Muscle of leg (tissue), 16 donors: ENCODE results near the gene CYTH1. TPM values are rescaled to one million over a fixed set of nuclear protein-coding genes. Genes with fewer than 3 reads are reported as not detected.
A peak's percentile ranks its signal among the peaks of the same experiment; 100 is the strongest.

Source experiments
- DNase-seq: peaks from one replicate; pipeline ENCODE4 v3.0.0; 2013
- H3K27ac ChIP-seq: one replicate; pipeline ENCODE4 v1.5.1; 2013; ENCODE audit warnings: mild to moderate bottlenecking, low read length, control low read depth
- H3K27me3 ChIP-seq: one replicate; pipeline ENCODE4 v1.6.1; 2013; ENCODE audit warnings: low read length; ENCODE audit not compliant: control insufficient read depth, insufficient read depth
- H3K36me3 ChIP-seq: one replicate; pipeline ENCODE4 v1.6.1; 2013; ENCODE audit warnings: low read length; ENCODE audit not compliant: control insufficient read depth, insufficient read depth
- H3K4me1 ChIP-seq: one replicate; pipeline ENCODE4 v1.6.1; 2013; ENCODE audit warnings: low read length; ENCODE audit not compliant: control insufficient read depth, insufficient read depth
- H3K4me3 ChIP-seq: one replicate; pipeline ENCODE4 v1.5.1; 2013; ENCODE audit warnings: low read length, control low read depth
- H3K9me3 ChIP-seq: replicated peaks from 2 replicates; pipeline ENCODE4 v1.6.1; 2013; ENCODE audit warnings: low read depth, low read length; ENCODE audit not compliant: control insufficient read depth
- WGBS: methylation state at CpG from one replicate; pipeline ENCODE4 v1.1.5; 2013; ENCODE audit warnings: missing lambda C conversion rate; ENCODE audit not compliant: insufficient coverage; 5-methylcytosine and 5-hydroxymethylcytosine counted together
- long read RNA-seq, 11 donors: transcript quantifications; one replicate each; lab custom pipeline, GENCODE V29; 2026
- polyA plus RNA-seq, 8 donors: library from polyadenylated mRNA; unstranded; fragments of 120-200 nt; gene quantifications; one replicate each; pipeline versions ENCODE4 v1.2.1 to v1.2.3, GENCODE V29; 2013; ENCODE audit warnings: inconsistent platforms in 1 of 8, low replicate concordance in 1 of 8; ENCODE audit not compliant: insufficient read length in 8 of 8, insufficient read depth in 1 of 8
- total RNA-seq: library from RNA; stranded (reverse); fragments of 120-200 nt; gene quantifications from one replicate; pipeline ENCODE4 v1.2.4, GENCODE V29; 2013

The CYTH1 gene, protein sequence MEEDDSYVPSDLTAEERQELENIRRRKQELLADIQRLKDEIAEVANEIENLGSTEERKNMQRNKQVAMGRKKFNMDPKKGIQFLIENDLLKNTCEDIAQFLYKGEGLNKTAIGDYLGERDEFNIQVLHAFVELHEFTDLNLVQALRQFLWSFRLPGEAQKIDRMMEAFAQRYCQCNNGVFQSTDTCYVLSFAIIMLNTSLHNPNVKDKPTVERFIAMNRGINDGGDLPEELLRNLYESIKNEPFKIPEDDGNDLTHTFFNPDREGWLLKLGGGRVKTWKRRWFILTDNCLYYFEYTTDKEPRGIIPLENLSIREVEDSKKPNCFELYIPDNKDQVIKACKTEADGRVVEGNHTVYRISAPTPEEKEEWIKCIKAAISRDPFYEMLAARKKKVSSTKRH
- total RNA-seq (17.3 TPM), polyA plus RNA-seq (10 to 100 TPM; 20.1 to 26.9 (median 21.5) TPM)
- long read RNA-seq, donor 1, full-length matches to known transcripts: 4 of 4 reads
- long read RNA-seq, donor 1, partial matches to known transcripts: 0 of 4 reads
- long read RNA-seq, donor 1, other reads (novel, unspliced or antisense): 0 of 4 reads
- long read RNA-seq, donor 2, full-length matches to known transcripts: 2 of 2 reads
- long read RNA-seq, donor 2, partial matches to known transcripts: 0 of 2 reads
- long read RNA-seq, donor 2, other reads (novel, unspliced or antisense): 0 of 2 reads
- long read RNA-seq, donor 3, full-length matches to known transcripts: 20 of 20 reads
- long read RNA-seq, donor 3, partial matches to known transcripts: 0 of 20 reads
- long read RNA-seq, donor 3, other reads (novel, unspliced or antisense): 0 of 20 reads
- long read RNA-seq, donor 4, full-length matches to known transcripts: 7 of 7 reads
- long read RNA-seq, donor 4, partial matches to known transcripts: 0 of 7 reads
- long read RNA-seq, donor 4, other reads (novel, unspliced or antisense): 0 of 7 reads
- long read RNA-seq, donor 5, full-length matches to known transcripts: 16 of 21 reads
- long read RNA-seq, donor 5, partial matches to known transcripts: 5 of 21 reads
- long read RNA-seq, donor 5, other reads (novel, unspliced or antisense): 0 of 21 reads
- long read RNA-seq, donor 6, full-length matches to known transcripts: 24 of 32 reads
- long read RNA-seq, donor 6, partial matches to known transcripts: 8 of 32 reads
- long read RNA-seq, donor 6, other reads (novel, unspliced or antisense): 0 of 32 reads
- long read RNA-seq, donor 7, full-length matches to known transcripts: 8 of 8 reads
- long read RNA-seq, donor 7, partial matches to known transcripts: 0 of 8 reads
- long read RNA-seq, donor 7, other reads (novel, unspliced or antisense): 0 of 8 reads
- long read RNA-seq, donor 8, full-length matches to known transcripts: 5 of 5 reads
- long read RNA-seq, donor 8, partial matches to known transcripts: 0 of 5 reads
- long read RNA-seq, donor 8, other reads (novel, unspliced or antisense): 0 of 5 reads
- long read RNA-seq, donor 9, full-length matches to known transcripts: 2 of 2 reads
- long read RNA-seq, donor 9, partial matches to known transcripts: 0 of 2 reads
- long read RNA-seq, donor 9, other reads (novel, unspliced or antisense): 0 of 2 reads
- long read RNA-seq, donor 10, full-length matches to known transcripts: 10 of 15 reads
- long read RNA-seq, donor 10, partial matches to known transcripts: 5 of 15 reads
- long read RNA-seq, donor 10, other reads (novel, unspliced or antisense): 0 of 15 reads
- long read RNA-seq, donor 11, full-length matches to known transcripts: 5 of 5 reads
- long read RNA-seq, donor 11, partial matches to known transcripts: 0 of 5 reads
- long read RNA-seq, donor 11, other reads (novel, unspliced or antisense): 0 of 5 reads

DNA sequence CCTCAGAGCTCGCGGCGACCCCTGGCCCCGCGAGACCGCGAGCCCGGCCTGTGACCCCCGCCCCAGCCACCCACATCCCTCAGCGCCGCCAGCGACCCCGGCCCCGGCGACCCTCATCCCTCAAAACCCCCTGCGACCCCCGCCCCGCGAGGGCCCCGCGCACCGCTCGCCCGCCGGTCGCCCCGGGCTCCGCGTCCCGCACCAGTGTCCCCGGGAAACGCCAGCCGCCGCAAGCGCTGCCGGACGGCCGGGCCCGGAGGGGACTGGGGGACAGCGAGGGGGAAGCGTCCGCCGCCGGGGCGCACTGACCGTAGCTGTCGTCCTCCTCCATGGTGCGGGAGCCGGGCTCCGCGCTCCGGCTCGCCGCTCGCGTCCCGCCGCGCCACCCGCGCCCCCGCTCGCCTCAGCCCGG, at the start of gene CYTH1:
Gene CYTH1 (minus strand): TSS at position 381 of the 412 bp plus-strand sequence. CDS start 50 bp downstream, at position 331.
- Histone ChIP-seq H3K27ac (peak within 1 kb of the TSS; percentile 86), H3K4me3 (peak within 1 kb of the TSS; percentile 73), H3K27me3 (no peaks in the 10 kb centered on the region), H3K4me1 (peaks cover 16% of the 10 kb centered on the region), H3K9me3 (no peaks in the 10 kb centered on the region), H3K36me3 (no peaks in the 10 kb centered on the region)
- no peak for DNase-seq
- WGBS: 0% methylated on average over 54 of the region's 64 CpGs

DNA sequence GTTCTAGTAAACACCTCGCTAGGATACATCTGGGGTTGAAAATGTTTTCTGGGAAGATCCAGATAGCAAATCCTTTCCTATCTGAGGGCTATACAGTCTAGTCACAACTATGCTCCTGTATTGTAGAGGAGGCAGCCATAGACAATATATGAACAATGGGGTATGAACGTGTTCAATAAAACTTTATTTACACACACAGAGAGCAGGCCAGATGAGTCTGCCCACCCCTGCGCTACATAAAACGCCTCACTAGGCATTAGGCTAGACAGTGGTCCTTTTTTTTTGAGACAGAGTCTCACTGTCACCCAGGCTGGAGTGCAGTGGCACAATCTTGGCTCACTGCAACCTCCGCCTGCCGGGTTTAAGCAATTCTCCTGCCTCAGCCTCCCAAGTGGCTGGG, 47.4 kb upstream of the CYTH1 start:
- WGBS: 87% methylated on average over 3 of the region's 6 CpGs
- no peak for DNase-seq
- Histone ChIP-seq H3K27ac (no peak overlapping the region), H3K9me3 (no peaks in the 10 kb centered on the region), H3K27me3 (no peaks in the 10 kb centered on the region), H3K36me3 (peaks cover 78% of the 10 kb centered on the region), H3K4me1 (peaks cover 3% of the 10 kb centered on the region), H3K4me3 (no peak overlapping the region)

DNA sequence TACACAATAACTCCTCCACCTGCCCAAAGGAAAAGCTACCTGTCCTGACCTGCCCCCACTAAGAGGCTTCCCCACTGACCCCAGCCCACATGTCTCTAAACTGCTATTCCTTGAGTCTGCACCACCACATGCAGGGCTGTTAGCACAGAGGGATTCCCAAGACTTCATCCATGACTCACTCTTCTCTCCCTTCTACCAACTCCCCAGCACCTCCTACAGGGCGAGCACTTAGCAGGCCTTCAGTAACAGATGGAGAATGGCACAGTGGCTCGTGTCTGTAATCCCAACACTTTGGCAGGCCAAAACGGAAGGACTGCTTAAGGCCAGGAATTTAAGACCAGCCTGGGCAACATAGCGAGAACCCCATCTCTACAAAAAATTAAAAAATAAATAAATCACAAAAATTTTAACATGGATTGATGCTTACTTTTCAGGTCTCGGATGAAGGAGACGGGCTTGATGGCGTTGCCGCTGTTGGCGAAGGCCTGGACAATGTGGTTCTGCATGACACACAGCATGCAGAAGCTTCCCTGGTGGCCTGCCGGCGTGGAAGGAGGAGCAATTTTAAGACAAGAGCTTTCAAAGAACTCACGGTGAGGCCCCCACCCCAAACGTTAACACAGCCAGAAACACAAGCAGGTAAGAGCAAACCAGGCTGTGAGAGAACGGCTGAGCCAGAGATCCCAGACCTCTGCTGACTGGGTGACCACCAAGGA, 46.6 kb upstream of the CYTH1 start:
- peaks cover 3% of the 10 kb centered on the region for H3K4me1 ChIP-seq
- DNase-seq: no peak
- no peak overlapping the region for H3K27ac ChIP-seq
- no peaks in the 10 kb centered on the region for H3K27me3 ChIP-seq
- H3K9me3 ChIP-seq: no peaks in the 10 kb centered on the region
- peaks cover 80% of the 10 kb centered on the region for H3K36me3 ChIP-seq
- 89% methylated on average over 9 of the region's 14 CpGs for WGBS
- H3K4me3 ChIP-seq: no peak overlapping the region

DNA sequence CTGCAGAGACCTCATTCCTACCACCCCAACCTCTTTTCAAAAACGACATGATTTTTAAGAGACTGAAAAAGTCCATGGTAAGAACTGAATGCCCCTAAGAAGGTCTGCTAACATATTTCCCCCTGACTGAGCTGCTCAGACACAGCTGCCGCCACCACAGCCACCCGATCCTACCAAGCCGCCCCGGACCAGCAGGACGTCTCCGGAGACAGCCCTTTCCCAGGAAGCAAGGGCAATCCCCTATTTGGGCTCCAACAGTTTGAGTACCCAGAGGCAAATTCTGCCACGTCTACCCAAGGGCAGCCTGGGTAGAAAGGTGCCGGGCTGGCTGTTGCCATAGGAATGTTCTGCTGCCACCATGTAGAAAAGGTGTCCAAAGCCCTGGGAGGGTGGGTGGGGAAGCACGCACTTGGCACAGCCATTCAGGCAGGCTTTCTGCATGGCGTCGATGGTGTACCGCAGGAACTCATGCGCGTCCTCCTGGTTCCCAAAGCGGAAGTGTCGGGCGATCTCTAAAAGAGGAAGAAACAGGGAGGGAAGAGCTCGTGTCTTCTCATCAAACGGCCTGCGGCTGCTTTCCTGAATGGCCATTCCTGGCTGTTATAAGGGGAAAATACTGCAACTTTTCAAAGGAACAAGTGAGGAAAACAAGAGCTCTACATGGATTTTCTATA, 44.9 kb upstream of the CYTH1 start:
- 83% methylated on average over 17 of the region's 21 CpGs for WGBS
- peak; percentile 68 for DNase-seq
- Histone ChIP-seq H3K9me3 (no peaks in the 10 kb centered on the region), H3K4me3 (no peak overlapping the region), H3K4me1 (peaks cover 3% of the 10 kb centered on the region), H3K36me3 (peaks cover 82% of the 10 kb centered on the region), H3K27me3 (no peaks in the 10 kb centered on the region), H3K27ac (no peak overlapping the region)

DNA sequence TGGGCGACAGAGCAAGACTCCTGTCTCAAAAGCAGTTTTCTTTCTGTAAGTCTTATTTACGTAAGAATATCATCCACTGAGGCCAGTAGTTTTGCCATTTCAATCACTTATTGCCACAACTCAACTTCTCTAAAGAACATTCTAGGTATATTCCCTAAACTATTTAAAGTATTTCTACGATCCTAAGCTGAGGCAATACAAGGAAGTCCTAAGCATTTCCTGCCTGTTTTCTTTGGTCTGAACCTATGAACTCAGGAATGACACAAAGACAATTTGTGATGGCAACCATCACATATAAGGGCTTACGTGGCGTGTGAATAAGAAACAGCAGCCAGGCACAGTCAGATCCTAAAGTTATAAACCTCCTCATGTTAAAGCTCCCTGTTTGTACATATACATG, 44.3 kb upstream of the CYTH1 start:
- WGBS: 90% methylated on average over 2 of the region's 5 CpGs
- peaks cover 83% of the 10 kb centered on the region for H3K36me3 ChIP-seq
- H3K4me1 ChIP-seq: peaks cover 3% of the 10 kb centered on the region
- H3K9me3 ChIP-seq: no peaks in the 10 kb centered on the region
- DNase-seq: no peak
- no peaks in the 10 kb centered on the region for H3K27me3 ChIP-seq
- H3K4me3 ChIP-seq: no peak overlapping the region
- H3K27ac ChIP-seq: no peak overlapping the region

DNA sequence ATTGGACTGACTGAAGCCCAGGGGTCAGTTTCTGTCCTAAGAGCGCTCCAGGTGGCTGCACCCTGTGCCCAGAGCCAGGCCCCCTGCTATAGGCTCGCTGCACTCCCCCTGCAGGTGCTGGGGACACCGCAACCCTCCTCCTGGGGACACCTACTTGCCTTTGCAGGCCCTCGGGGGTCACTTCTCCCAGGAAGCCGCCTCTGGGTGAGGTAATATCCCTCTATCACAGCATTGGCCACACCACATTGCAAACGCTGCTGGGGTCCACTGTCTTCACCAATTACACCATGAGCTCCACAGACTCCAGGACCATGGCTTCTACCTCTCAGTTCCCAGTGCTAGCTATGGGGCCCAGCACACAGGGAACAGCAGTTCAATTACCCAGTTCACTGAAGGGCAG, 43.6 kb upstream of the CYTH1 start:
- H3K36me3 ChIP-seq: peaks cover 85% of the 10 kb centered on the region
- H3K4me3 ChIP-seq: no peak overlapping the region
- H3K27ac ChIP-seq: no peak overlapping the region
- 96% methylated on average over 6 of the region's 6 CpGs for WGBS
- peaks cover 3% of the 10 kb centered on the region for H3K4me1 ChIP-seq
- no peaks in the 10 kb centered on the region for H3K27me3 ChIP-seq
- DNase-seq: no peak
- no peaks in the 10 kb centered on the region for H3K9me3 ChIP-seq

DNA sequence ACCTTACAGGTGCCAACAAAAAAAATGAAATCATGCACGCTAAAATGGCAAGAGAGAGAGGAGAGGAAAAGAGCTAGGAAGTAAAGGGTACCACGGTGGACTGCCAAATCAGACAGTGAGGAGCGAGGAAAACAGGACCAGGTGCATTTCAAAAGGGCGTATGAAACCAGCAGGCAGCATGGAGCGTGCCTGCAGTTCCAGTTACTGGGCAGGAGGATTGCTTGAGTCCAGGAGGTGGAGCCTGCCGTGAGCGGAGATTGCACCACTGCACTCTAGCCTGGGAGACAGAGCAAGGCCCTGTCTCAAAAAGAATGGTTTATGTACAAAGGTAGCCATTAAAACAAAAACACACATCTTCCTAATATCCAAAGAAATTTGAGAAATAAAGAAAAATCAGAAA, 42.2 kb upstream of the CYTH1 start:
- no peaks in the 10 kb centered on the region for H3K27me3 ChIP-seq
- H3K9me3 ChIP-seq: no peaks in the 10 kb centered on the region
- no peak overlapping the region for H3K4me3 ChIP-seq
- H3K36me3 ChIP-seq: peaks cover 87% of the 10 kb centered on the region
- H3K27ac ChIP-seq: no peak overlapping the region
- no peak for DNase-seq
- WGBS: 85% methylated on average over 5 of the region's 7 CpGs
- peaks cover 5% of the 10 kb centered on the region for H3K4me1 ChIP-seq

DNA sequence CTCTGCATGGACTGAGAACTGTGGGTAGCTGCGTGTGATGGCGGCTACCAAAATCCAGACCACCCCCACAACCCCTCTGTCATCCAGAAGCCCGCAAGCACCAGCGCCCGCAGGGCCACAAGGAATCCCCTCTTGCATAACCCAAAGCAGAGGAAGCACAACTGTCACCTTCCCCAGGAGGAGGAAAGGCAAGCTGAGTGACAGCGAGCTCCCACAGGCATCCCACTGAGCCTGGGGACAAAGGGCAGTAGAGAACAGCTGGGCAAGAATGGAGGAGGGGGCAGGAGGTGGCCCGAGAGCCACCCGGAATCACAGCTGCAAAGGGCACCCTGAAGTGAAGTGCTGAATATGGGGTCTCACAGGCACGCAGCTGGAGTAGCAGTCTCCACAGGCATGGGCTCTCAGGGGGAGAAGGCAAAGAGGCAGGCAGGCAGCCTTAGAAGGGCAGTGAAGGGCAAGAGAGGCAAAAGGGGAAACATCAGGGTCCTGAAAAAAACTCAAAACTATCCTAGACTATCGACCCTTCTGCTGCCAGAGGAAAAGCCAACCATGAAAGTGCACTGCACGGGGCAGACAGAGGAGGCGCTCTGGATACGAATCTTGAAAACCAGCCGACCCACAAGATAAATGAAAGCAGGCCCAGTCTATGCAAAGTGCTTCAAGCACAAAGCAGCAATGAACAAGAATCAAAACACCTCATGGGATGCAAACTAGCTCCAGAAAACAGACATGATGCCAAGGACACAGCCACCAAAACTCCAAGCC, 41.4 kb upstream of the CYTH1 start:
- Histone ChIP-seq H3K27me3 (no peaks in the 10 kb centered on the region), H3K27ac (no peak overlapping the region), H3K4me1 (peaks cover 5% of the 10 kb centered on the region), H3K36me3 (peaks cover 86% of the 10 kb centered on the region), H3K4me3 (no peak overlapping the region), H3K9me3 (no peaks in the 10 kb centered on the region)
- DNase-seq: no peak
- WGBS: 91% methylated on average over 6 of the region's 14 CpGs
